HG03280 (cell line): ENCODE data around the gene FNDC3A.
"Not testable (repeated sequence)": the region's sequence is repeated elsewhere in the genome, so short reads cannot be mapped to it uniquely, and the experiment has no call there.

ENCODE experiments used
- ATAC-seq: cut with Tn5 transposase; IDR thresholded peaks from one replicate; pipeline ENCODE4 v1.9.1; 2021; ENCODE audit warnings: mild to moderate bottlenecking, moderate library complexity; ENCODE audit not compliant: unreplicated experiment

FNDC3A gene

DNA sequence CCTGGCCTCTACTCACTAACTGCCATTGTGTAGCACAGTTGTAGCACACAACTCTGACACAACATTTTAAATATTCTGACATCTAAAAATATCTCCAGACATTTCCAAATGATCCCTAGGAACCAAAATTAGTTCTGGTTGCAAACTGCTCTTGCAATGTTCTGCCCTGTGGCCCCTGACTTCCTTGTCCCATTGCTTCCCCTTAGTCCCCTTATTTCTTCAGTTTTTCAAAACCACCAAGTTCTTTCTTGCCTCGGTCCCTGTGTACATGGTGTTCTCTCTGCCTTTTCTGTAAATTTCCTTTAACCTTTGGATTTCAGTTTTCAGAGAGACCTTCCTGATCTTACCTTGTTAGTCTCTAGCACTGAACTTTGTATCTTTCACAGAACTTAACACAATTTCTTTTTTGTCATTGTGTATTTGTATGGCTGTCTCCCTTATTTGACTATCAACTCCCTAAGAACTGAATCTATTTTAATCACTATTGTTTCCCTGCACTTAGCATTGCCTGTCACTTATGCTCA is 156.8 kb downstream of the FNDC3A start:
- ATAC-seq, result no peak

GRCh38 chr13:49134305-49134704 is 158.6 kb downstream of the FNDC3A start:
- no peak for ATAC-seq

DNA sequence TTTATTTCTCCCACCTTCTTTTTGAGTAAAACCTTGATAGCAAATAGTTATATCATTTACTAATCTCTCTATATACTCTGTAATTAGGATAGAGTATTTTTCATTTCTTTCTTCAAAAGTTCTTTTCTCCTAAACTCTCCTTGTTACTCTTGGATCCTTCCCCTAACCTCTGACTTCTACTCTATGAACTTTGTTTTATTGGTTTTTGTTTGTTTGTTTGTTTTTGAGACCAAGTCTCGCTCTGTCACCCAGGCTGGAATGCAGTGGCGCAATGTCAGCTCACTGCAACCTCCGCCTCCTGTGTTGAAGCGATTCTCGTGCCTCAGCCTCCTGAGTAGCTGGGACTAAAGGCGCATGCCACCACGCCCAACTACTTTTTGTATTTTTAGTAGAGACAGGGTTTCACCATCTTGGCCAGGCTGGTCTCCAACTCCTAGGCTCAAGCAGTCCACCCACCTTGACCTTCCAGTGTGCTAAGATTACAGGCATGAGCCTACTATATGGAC is 161.5 kb downstream of the FNDC3A start:
- not testable (repeated sequence) for ATAC-seq

GRCh38 chr13:49140910-49141611 is 165.3 kb downstream of the FNDC3A start:
- ATAC-seq, result no peak

- ATAC-seq, result no peak
Measured at GRCh38 chr13:49146950-49147355, 171.2 kb downstream of the FNDC3A start.

DNA sequence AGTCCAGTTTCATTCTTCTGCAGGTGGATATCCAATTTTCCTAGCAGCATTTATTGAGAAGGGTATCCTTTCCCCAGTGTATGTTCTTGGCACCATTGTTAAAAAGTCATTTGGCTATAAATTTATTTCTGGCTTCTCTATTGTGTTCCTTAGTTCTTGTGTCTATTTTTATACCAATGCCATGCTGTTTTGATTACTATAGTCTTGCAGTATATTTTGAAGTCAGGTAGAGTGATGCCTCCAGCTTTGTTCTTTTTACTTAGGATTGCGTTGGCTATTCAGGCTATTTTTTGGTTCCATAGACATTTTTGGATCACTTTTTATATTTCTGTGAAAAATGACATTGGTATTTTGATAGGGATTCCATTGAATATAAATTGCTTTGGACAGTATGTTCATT is 172.7 kb downstream of the FNDC3A start:
- ATAC-seq, result no peak

- not testable (repeated sequence) for ATAC-seq
Measured at GRCh38 chr13:49157955-49158584, 182.4 kb downstream of the FNDC3A start.

DNA sequence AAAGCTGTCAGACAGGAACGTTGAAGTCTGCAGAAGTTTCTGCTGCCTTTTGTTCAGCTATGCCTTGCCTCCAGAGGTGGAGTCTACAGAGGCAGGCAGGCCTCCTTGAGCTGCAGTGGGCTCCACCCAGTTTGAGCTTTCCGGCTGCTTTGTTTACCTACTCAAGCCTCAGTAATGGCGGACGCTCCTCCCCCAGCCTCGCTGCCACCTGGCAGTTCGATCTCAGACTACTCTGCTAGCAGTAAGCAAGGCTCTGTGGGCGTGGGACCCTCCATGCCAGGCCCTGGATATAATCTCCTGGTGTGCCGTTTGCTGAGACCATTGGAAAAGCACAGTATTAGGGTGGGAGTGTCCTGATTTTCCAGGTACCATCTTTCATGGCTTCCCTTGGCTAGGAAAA is 187.4 kb downstream of the FNDC3A start:
- not testable (repeated sequence) for ATAC-seq

DNA sequence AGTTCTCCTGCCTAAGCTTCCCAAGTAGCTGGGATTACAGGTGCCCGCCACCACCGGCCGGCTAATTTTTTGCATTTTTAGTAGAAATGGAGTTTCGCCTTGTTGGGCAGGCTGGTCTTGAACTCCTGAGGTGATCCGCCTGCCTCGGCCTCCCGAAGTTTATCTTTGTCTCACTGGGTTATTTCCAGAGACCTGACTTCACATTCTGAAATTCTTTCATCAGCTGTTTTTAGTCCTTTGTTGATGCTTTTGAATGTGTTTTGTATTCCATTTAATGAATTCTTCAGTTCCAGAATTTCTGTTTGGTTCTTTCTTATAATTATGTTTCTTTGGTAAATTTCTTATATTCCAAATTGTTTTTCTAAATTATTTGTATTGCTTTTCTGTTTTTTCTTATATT is 189.0 kb downstream of the FNDC3A start:
- ATAC-seq, result no peak

- ATAC-seq, result no peak
Measured at GRCh38 chr13:49165798-49166752, 190.4 kb downstream of the FNDC3A start.

GRCh38 chr13:49171359-49171758 is 195.6 kb downstream of the FNDC3A start:
- ATAC-seq, result no peak

- ATAC-seq, result no peak
Measured at GRCh38 chr13:49183672-49184325, 208.1 kb downstream of the FNDC3A start.

DNA sequence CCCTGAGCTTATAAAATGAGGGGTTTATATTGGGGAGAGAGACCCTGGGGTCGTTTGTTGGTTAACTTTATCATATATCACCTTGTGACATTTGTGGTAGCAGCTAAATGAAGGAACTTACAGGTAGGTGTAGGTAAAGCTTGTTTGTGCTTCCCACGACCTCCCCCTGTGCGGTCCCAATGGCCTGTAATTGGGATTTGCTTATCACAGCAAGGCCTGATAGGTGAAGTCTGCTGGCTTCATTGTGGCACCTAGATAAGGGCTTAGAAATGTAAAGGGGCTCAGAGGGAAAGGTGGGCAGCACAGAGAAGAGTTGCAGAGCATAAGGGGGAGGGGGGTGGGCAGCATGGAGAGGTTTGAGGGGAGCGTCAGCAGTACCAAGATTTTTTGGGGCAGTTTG is 208.9 kb downstream of the FNDC3A start:
- no peak for ATAC-seq

GRCh38 chr13:49185264-49185663 is 209.6 kb downstream of the FNDC3A start:
- ATAC-seq, result no peak

DNA sequence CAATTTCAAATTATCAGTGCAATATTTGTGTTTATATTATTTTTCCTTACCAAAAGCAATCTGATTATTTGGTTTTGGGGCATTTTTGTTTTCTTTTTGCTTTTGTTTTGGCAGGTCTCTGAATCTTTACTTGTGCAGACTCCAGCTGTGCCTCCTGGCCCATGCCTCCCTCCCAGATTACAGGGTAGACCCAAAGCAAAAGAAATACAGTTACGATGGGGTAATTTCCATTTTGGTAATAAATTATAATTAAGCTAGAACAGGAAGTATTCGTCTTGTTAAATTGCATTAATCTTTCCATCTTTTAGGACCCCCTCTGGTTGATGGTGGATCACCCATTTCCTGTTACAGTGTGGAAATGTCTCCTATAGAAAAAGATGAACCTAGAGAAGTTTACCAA is 215.2 kb downstream of the FNDC3A start:
- ATAC-seq, result no peak

DNA sequence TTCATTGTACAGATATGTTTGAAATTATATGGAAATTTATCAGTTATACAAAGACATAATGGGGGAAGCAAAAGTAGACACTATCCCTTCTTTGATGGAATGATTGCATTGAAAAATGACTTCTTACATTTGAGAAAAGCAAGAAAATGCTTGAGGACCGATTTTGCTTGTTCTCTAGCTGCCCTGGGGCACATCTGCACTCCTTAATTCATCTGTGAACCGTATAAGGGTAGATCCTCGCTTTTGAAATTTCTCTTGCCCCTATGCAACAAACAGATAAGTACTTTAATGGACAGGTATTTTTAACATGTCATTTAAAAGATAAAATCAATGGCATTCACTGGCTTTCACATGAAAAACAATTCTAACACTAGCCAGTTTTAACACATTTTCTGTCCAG is 230.9 kb downstream of the FNDC3A start:
- no peak for ATAC-seq

- ATAC-seq, result no peak
Measured at GRCh38 chr13:49208619-49209018, 232.9 kb downstream of the FNDC3A start.

GRCh38 chr13:49210114-49210513 is 234.4 kb downstream of the FNDC3A start:
- no peak for ATAC-seq

DNA sequence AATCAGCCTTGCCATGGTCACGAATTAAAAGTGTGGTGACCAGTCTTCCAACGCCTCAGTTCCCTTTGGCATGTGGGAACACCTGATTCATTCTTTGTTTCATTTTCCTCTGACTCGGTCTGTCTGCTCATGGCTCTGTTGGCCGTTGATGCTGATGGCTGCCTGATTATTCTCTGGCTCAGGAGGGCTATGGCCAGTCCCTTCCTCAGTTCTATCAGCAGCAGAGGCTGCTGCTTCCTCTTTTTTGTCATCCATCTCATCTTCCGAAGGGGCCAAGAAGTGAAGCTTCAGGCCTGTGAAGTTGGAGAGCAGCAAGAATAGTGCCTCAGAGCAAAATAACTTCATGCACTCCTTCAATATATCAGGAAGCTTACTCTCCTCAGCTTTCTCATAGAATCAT is 235.0 kb downstream of the FNDC3A start:
- no peak for ATAC-seq

DNA sequence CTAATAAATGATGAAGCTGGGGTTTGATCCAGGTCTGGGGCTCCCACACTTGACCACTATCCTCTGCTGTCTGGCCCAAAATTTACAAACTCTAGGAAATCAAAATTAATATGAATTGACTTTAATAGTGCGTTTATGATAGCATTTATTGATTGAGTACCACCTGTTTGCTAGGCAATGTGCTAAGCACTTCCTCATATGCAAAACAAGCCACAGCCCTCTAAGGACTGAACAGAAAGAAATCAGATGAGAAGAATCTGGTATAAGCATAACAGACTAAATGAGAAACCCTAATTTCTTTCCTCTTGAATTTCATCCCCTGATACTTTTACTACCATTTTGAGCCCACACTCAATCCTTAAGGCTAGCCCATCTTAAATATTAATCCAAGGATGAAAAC is 237.8 kb downstream of the FNDC3A start:
- ATAC-seq, result no peak
